NCI-H748 treated with DMSO at 0.1 percent for 48 hours (cell line): ENCODE results near the gene TUT4.

Source experiments
- DNase-seq: peaks from one replicate; lab custom pipeline; 2025; lab: John Stamatoyannopoulos, UW

TUT4 gene

GRCh38 chr1:52569449-52570210 is 16.7 kb upstream of the TUT4 start:
- DNase-seq: no peak

GRCh38 chr1:52567943-52568342 is 15.1 kb upstream of the TUT4 start:
- DNase-seq: no peak

- no peak for DNase-seq
Measured at GRCh38 chr1:52562766-52563165, 9.9 kb upstream of the TUT4 start.

GRCh38 chr1:52559875-52560274 is 7.0 kb upstream of the TUT4 start:
- no peak for DNase-seq

- DNase-seq: no peak
Measured at GRCh38 chr1:52558941-52559340, 6.0 kb upstream of the TUT4 start.

GRCh38 chr1:52556641-52557360 is 3.9 kb upstream of the TUT4 start:
- DNase-seq: no peak

GRCh38 chr1:52554756-52555155 is 1.9 kb upstream of the TUT4 start:
- DNase-seq: peak; percentile 69

GRCh38 chr1:52554267-52554640 is 1.4 kb upstream of the TUT4 start:
- DNase-seq: no peak

- DNase-seq: peak; percentile 79
Measured at GRCh38 chr1:52553362-52554266, 722 bp upstream of the TUT4 start.

GRCh38 chr1:52552236-52552504 is 722 bp downstream of the TUT4 start:
- peak; percentile 62 for DNase-seq

GRCh38 chr1:52551507-52552235 is 1.2 kb downstream of the TUT4 start:
- DNase-seq: peak; percentile 62

- DNase-seq: no peak
Measured at GRCh38 chr1:52550447-52550846, 2.4 kb downstream of the TUT4 start.

GRCh38 chr1:52549267-52549666 is 3.6 kb downstream of the TUT4 start:
- no peak for DNase-seq

GRCh38 chr1:52546852-52547251 is 6.0 kb downstream of the TUT4 start:
- DNase-seq: no peak

GRCh38 chr1:52544665-52545525 is 8.0 kb downstream of the TUT4 start:
- no peak for DNase-seq

GRCh38 chr1:52542085-52542688 is 10.7 kb downstream of the TUT4 start:
- DNase-seq: no peak

GRCh38 chr1:52534928-52535764 is 17.7 kb downstream of the TUT4 start:
- DNase-seq: no peak

- DNase-seq: no peak
Measured at GRCh38 chr1:52533713-52534112, 19.2 kb downstream of the TUT4 start.

- DNase-seq: no peak
Measured at GRCh38 chr1:52532731-52533327, 20.1 kb downstream of the TUT4 start.
